ENCODE measurements around the gene SPIRE2. TPM values are rescaled to one million over a fixed set of nuclear protein-coding genes. Genes with fewer than 3 reads are reported as not detected.
A peak's percentile ranks its signal among the peaks of the same experiment; 100 is the strongest.
"Not testable (repeated sequence)": the region's sequence is repeated elsewhere in the genome, so short reads cannot be mapped to it uniquely, and the experiment has no call there.

Gene SPIRE2
- total RNA-seq, 2 donors from 2014 or later: 0.69 to 0.91 TPM

- H3K27me3 Mint-ChIP-seq (ENCODE audit: low read depth): no peaks in the 10 kb centered on the region
- peaks cover 6 to 16% of the 10 kb centered on the region in 2 donors for H3K36me3 Mint-ChIP-seq (ENCODE audit: insufficient read depth in 2 of 2)
- peaks cover 2 to 3% of the 10 kb centered on the region in 2 donors for H3K9me3 Mint-ChIP-seq
- no peak for ATAC-seq (replicated peaks in 1 of 2)
- H3K4me3 Mint-ChIP-seq: no peak overlapping the region
- no peak for DNase-seq
- H3K4me1 Mint-ChIP-seq (ENCODE audit: low read depth): peaks cover 11% of the 10 kb centered on the region
- H3K27ac Mint-ChIP-seq: no peak overlapping the region
These were observed 42.2 kb downstream of the SPIRE2 start for GRCh38 chr16:89870440-89870839.

GRCh38 chr16:89871895-89872294, 43.6 kb downstream of the SPIRE2 start:
- Mint-ChIP-seq H3K27ac (no peak overlapping the region), H3K4me1 (ENCODE audit: low read depth) (peaks cover 11% of the 10 kb centered on the region), H3K4me3 (peak overlapping the region; percentile 94 to 95), H3K27me3 (ENCODE audit: low read depth) (no peaks in the 10 kb centered on the region), H3K9me3 (peaks cover 2 to 3% of the 10 kb centered on the region in 2 donors), H3K36me3 (ENCODE audit: insufficient read depth in 2 of 2) (peaks cover 6 to 21% of the 10 kb centered on the region in 2 donors)
- no peak for ATAC-seq (replicated peaks in 1 of 2)
- no peak for DNase-seq

- H3K4me1 Mint-ChIP-seq (ENCODE audit: low read depth): peaks cover 11% of the 10 kb centered on the region
These were observed 45.1 kb downstream of the SPIRE2 start, which contains the start of gene TCF25 for GRCh38 chr16:89873109-89873971. TSS of gene TCF25 (plus strand) at chr16:89873592. CDS start at chr16:89873668, 76 bp downstream.

GRCh38 chr16:89873972-89874689, 45.9 kb downstream of the SPIRE2 start:
- ATAC-seq (replicated peaks in 1 of 2) (peak; percentile 77 to 82), DNase-seq (peak; percentile 96 to 97)
- H3K36me3 Mint-ChIP-seq (ENCODE audit: insufficient read depth in 2 of 2): peaks cover 7 to 21% of the 10 kb centered on the region in 2 donors
- H3K4me3 Mint-ChIP-seq: peak overlapping the region; percentile 94 to 95
- no peaks in the 10 kb centered on the region for H3K27me3 Mint-ChIP-seq (ENCODE audit: low read depth)
- peak overlapping the region; percentile 63 for H3K27ac Mint-ChIP-seq
- peaks cover 11% of the 10 kb centered on the region for H3K4me1 Mint-ChIP-seq (ENCODE audit: low read depth)
- H3K9me3 Mint-ChIP-seq: peaks cover 2 to 3% of the 10 kb centered on the region in 2 donors

More at GRCh38 chr16:89873109-89873971, 45.1 kb downstream of the SPIRE2 start, which contains the start of gene TCF25:
- Mint-ChIP-seq H3K27ac (peak within 1 kb of the TSS; percentile 98), H3K4me3 (peak within 1 kb of the TSS; percentile 94 to 95), H3K9me3 (peaks cover 2 to 3% of the 10 kb centered on the region in 2 donors), H3K36me3 (ENCODE audit: insufficient read depth in 2 of 2) (peaks cover 7 to 18% of the 10 kb centered on the region in 2 donors), H3K27me3 (ENCODE audit: low read depth) (no peaks in the 10 kb centered on the region)
- DNase-seq (peak; percentile 85 to 89), ATAC-seq (replicated peaks in 1 of 2) (peak; percentile 57)

- peaks cover 13 to 41% of the 10 kb centered on the region in 2 donors for H3K36me3 Mint-ChIP-seq (ENCODE audit: insufficient read depth in 2 of 2)
- H3K27ac Mint-ChIP-seq; DNase-seq; H3K9me3 Mint-ChIP-seq; ATAC-seq (replicated peaks in 1 of 2); H3K4me3 Mint-ChIP-seq; H3K27me3 Mint-ChIP-seq (ENCODE audit: low read depth): not testable (repeated sequence)
- peaks cover 16% of the 10 kb centered on the region for H3K4me1 Mint-ChIP-seq (ENCODE audit: low read depth)
These were observed 50.8 kb downstream of the SPIRE2 start for GRCh38 chr16:89879123-89879522.

- Mint-ChIP-seq H3K9me3 (no peaks in the 10 kb centered on the region), H3K36me3 (ENCODE audit: insufficient read depth in 2 of 2) (peaks cover 12 to 39% of the 10 kb centered on the region in 2 donors), H3K27ac (no peak overlapping the region), H3K4me3 (no peak overlapping the region), H3K4me1 (ENCODE audit: low read depth) (peaks cover 5% of the 10 kb centered on the region), H3K27me3 (ENCODE audit: low read depth) (no peaks in the 10 kb centered on the region)
- no peak for ATAC-seq (replicated peaks in 1 of 2)
- no peak for DNase-seq
These were observed 52.4 kb downstream of the SPIRE2 start for GRCh38 chr16:89880477-89881367.

- H3K36me3 Mint-ChIP-seq (ENCODE audit: insufficient read depth in 2 of 2): peaks cover 12 to 35% of the 10 kb centered on the region in 2 donors
- DNase-seq (no peak), ATAC-seq (replicated peaks in 1 of 2) (no peak)
- H3K9me3 Mint-ChIP-seq: no peaks in the 10 kb centered on the region
- H3K27ac Mint-ChIP-seq: no peak overlapping the region
- H3K4me1 Mint-ChIP-seq (ENCODE audit: low read depth): peaks cover 5% of the 10 kb centered on the region
- H3K27me3 Mint-ChIP-seq (ENCODE audit: low read depth): no peaks in the 10 kb centered on the region
- H3K4me3 Mint-ChIP-seq: no peak overlapping the region
These were observed 53.1 kb downstream of the SPIRE2 start for GRCh38 chr16:89881368-89881730.

- Mint-ChIP-seq H3K4me3 (no peak overlapping the region), H3K9me3 (no peaks in the 10 kb centered on the region), H3K4me1 (ENCODE audit: low read depth) (peaks cover 5% of the 10 kb centered on the region), H3K27me3 (ENCODE audit: low read depth) (no peaks in the 10 kb centered on the region), H3K27ac (no peak overlapping the region), H3K36me3 (ENCODE audit: insufficient read depth in 2 of 2) (peaks cover 10 to 38% of the 10 kb centered on the region in 2 donors)
- ATAC-seq (replicated peaks in 1 of 2) (no peak), DNase-seq (no peak)
These were observed 55.2 kb downstream of the SPIRE2 start for GRCh38 chr16:89883346-89884040.

- DNase-seq (no peak), ATAC-seq (replicated peaks in 1 of 2) (no peak)
- H3K9me3 Mint-ChIP-seq: no peaks in the 10 kb centered on the region
- peaks cover 5% of the 10 kb centered on the region for H3K4me1 Mint-ChIP-seq (ENCODE audit: low read depth)
- H3K27ac Mint-ChIP-seq: peak overlapping the region; percentile 70
- no peak overlapping the region for H3K4me3 Mint-ChIP-seq
- H3K27me3 Mint-ChIP-seq (ENCODE audit: low read depth): no peaks in the 10 kb centered on the region
- H3K36me3 Mint-ChIP-seq (ENCODE audit: insufficient read depth in 2 of 2): peaks cover 10 to 35% of the 10 kb centered on the region in 2 donors
These were observed 55.8 kb downstream of the SPIRE2 start for GRCh38 chr16:89884041-89884421.

GRCh38 chr16:89887243-89887642, 59.0 kb downstream of the SPIRE2 start:
- Mint-ChIP-seq H3K27me3 (ENCODE audit: low read depth) (no peaks in the 10 kb centered on the region), H3K27ac (no peak overlapping the region), H3K4me1 (ENCODE audit: low read depth) (peaks cover 12% of the 10 kb centered on the region), H3K9me3 (no peaks in the 10 kb centered on the region), H3K4me3 (no peak overlapping the region), H3K36me3 (ENCODE audit: insufficient read depth in 2 of 2) (peaks cover 9 to 39% of the 10 kb centered on the region in 2 donors)
- DNase-seq: no peak
- no peak for ATAC-seq (replicated peaks in 1 of 2)

GRCh38 chr16:89890200-89890599, 61.9 kb downstream of the SPIRE2 start:
- H3K4me3 Mint-ChIP-seq: no peak overlapping the region
- peak; percentile 43 to 63 for DNase-seq
- peaks cover 3 to 21% of the 10 kb centered on the region in 2 donors for H3K36me3 Mint-ChIP-seq (ENCODE audit: insufficient read depth in 2 of 2)
- peak overlapping the region; percentile 77 for H3K27ac Mint-ChIP-seq
- peak; percentile 91 to 94 for ATAC-seq (replicated peaks in 1 of 2)
- H3K4me1 Mint-ChIP-seq (ENCODE audit: low read depth): peaks cover 12% of the 10 kb centered on the region
- no peaks in the 10 kb centered on the region for H3K9me3 Mint-ChIP-seq
- H3K27me3 Mint-ChIP-seq (ENCODE audit: low read depth): no peaks in the 10 kb centered on the region
